ENCODE measurements around the gene HNF4A. TPM values are rescaled to one million over a fixed set of nuclear protein-coding genes. Genes with fewer than 3 reads are reported as not detected.
A peak's percentile ranks its signal among the peaks of the same experiment; 100 is the strongest.

HNF4A gene
- total and polyA plus RNA-seq, 11 donors, result 0.03 TPM; not detected in 10

DNA sequence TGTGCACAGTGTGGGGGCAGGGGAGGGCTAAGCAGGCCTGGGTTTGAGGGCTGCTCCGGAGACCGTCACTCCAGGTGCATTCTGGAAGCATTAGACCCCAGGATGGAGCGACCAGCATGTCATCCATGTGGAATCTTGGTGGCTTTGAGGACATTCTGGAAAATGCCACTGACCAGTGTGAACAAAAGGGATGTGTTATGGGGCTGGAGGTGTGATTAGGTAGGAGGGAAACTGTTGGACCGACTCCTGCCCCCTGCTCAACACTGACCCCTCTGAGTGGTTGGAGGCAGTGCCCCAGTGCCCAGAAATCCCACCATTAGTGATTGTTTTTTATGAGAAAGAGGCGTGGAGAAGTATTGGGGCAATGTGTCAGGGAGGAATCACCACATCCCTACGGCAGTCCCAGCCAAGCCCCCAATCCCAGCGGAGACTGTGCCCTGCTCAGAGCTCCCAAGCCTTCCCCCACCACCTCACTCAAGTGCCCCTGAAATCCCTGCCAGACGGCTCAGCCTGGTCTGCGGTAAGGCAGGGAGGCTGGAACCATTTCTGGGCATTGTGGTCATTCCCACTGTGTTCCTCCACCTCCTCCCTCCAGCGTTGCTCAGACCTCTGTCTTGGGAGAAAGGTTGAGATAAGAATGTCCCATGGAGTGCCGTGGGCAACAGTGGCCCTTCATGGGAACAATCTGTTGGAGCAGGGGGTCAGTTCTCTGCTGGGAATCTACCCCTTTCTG lies 76.2 kb downstream of the HNF4A start:
- ATAC-seq, result peak in 1 of 4 donors; percentile 28
- Histone ChIP-seq H3K27me3 (peaks cover 0 to 10% (median 0%) of the 10 kb centered on the region in 9 donors), H3K27ac (no peak overlapping the region), H3K4me3 (no peak overlapping the region), H3K4me1 (no peaks in the 10 kb centered on the region), H3K36me3 (no peaks in the 10 kb centered on the region), H3K9me3 (no peaks in the 10 kb centered on the region)
- peak in 1 of 5 donors; percentile 52 for DNase-seq
- TF ChIP-seq, protein P1, sequence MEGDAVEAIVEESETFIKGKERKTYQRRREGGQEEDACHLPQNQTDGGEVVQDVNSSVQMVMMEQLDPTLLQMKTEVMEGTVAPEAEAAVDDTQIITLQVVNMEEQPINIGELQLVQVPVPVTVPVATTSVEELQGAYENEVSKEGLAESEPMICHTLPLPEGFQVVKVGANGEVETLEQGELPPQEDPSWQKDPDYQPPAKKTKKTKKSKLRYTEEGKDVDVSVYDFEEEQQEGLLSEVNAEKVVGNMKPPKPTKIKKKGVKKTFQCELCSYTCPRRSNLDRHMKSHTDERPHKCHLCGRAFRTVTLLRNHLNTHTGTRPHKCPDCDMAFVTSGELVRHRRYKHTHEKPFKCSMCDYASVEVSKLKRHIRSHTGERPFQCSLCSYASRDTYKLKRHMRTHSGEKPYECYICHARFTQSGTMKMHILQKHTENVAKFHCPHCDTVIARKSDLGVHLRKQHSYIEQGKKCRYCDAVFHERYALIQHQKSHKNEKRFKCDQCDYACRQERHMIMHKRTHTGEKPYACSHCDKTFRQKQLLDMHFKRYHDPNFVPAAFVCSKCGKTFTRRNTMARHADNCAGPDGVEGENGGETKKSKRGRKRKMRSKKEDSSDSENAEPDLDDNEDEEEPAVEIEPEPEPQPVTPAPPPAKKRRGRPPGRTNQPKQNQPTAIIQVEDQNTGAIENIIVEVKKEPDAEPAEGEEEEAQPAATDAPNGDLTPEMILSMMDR (IDR thresholded peaks at IDR 0.05), result no peak
- TF ChIP-seq POLR2A (IDR thresholded peaks at IDR 0.05), result no peak
- WGBS, 4 donors, result 52 to 55% (median 54%) methylated on average over 9 to 11 of the region's 11 CpGs
- intact Hi-C loops (cut with DNase I), result no loop called here

DNA sequence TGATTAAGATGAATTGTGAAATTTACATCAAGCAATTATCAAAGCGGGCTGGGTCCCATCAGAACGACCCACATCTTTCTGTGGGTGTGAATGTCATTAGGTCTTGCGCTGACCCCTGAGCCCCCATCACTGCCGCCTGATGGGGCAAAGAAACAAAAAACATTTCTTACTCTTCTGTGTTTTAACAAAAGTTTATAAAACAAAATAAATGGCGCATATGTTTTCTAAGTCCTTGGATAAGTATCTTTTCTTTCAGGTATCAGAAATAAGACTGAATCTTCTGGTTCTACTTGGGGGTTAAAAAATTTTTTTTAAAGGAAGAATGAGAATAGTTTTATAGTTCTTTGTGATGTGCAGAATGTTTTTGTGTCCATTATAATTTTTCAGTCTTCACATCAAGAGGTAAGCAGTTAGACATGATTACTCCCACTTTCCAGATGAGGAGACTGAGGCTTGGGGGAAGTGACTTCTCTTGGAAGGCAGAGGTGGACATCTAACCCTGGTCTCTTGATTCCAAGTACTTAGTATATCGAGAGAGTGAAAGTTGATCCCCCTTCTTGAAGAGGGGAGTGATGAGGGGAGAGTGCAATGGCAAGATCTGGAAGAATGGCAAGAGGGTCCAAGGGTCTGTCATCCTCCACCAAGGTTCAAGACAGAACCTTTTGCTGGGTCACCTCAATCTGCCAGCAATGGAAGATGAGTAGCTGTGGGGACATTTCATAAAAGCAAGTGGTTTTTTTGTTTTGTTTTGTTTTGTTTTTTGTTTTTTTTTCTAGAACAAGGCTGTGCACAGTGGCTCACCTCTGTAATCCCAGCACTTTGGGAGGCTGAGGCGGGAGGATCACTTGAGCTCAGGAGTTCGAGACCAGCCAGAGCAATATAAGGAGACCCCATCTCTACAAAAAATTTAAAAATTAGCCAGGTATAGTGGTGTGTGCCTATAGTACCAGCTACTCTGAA lies 77.4 kb downstream of the HNF4A start:
- no peak for TF ChIP-seq POLR2A (IDR thresholded peaks at IDR 0.05)
- TF ChIP-seq, protein P1 (IDR thresholded peaks at IDR 0.05), result no peak
- 75 to 87% (median 80%) methylated on average over 8 of the region's 8 CpGs for WGBS, 4 donors
- intact Hi-C loops (cut with DNase I), result no loop called here
- H3K4me1 ChIP-seq, result no peaks in the 10 kb centered on the region
- peaks cover 0 to 10% (median 0%) of the 10 kb centered on the region in 9 donors for H3K27me3 ChIP-seq
- ATAC-seq (no peak), DNase-seq (no peak)
- H3K9me3 ChIP-seq, result no peaks in the 10 kb centered on the region
- no peaks in the 10 kb centered on the region for H3K36me3 ChIP-seq
- no peak overlapping the region for H3K27ac ChIP-seq
- H3K4me3 ChIP-seq, result no peak overlapping the region

DNA sequence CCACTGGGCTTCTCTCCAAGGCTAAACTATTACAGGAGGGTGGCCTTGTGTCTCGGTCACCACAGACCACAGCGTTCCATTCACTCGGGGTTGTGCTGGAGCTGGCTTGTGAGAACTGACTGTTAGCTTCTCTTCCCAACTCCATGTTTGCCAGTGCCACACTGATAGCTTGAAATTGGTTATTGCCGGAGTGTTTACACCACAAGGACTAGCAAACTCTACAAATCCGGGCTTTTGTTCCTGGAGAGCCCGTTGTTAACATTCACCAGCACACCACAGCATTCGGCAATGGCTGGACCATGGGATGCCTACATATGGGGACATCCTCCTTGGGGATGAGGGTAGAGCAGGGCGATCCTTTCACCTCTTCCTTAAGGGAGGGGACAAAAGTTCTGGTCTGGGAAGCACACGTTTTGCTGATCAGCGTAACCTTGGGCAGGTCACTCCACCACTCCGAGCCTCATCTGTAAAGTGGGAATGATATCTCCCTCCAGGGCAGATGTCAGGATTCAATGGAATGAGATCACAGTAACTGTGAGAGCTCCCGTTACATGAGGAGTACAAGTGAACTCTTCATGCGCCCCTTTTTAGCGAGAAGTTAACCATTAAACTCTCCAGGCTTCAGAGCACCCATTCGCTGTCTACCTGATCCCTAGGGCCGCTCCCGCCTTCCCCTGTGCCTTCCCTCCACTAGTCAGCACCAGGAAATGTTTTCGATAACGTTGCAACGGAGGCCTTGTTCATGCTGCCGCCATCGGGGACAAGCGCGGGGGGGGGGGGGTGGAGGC lies 78.4 kb downstream of the HNF4A start:
- intact Hi-C loops (cut with DNase I), result no loop called here
- H3K4me1 ChIP-seq, result no peaks in the 10 kb centered on the region

More for the DNA sequence above, 78.4 kb downstream of the HNF4A start:
- no peaks in the 10 kb centered on the region for H3K9me3 ChIP-seq
- no peak overlapping the region for H3K27ac ChIP-seq
- TF ChIP-seq, protein P1 (IDR thresholded peaks at IDR 0.05), result no peak
- no peak for TF ChIP-seq POLR2A (IDR thresholded peaks at IDR 0.05)
- ATAC-seq (no peak), DNase-seq (no peak)
- WGBS, 4 donors, result 71 to 81% (median 74%) methylated on average over 22 to 24 of the region's 24 CpGs
- H3K27me3 ChIP-seq, result peaks cover 0 to 10% (median 0%) of the 10 kb centered on the region in 9 donors
- no peak overlapping the region for H3K4me3 ChIP-seq
- no peaks in the 10 kb centered on the region for H3K36me3 ChIP-seq
